Posterior cingulate gyrus (tissue), 11 donors: ENCODE measurements around the gene SLC9A8.
"Not testable (repeated sequence)": the region's sequence is repeated elsewhere in the genome, so short reads cannot be mapped to it uniquely, and the experiment has no call there.

ENCODE experiments used
- DNase-seq, 10 donors: peaks; one replicate each; pipeline versions ENCODE4 v3.0.0 to v3.0.0-alpha.2; 2020 to 2021; ENCODE audit warnings: mixed read lengths in 3 of 10
- intact Hi-C: fragments of 100-400 bp; cut with DNase I; formaldehyde crosslinking; loops from one replicate; pipeline ENCODE4 v1.15.1; 2023

The SLC9A8 gene

DNA sequence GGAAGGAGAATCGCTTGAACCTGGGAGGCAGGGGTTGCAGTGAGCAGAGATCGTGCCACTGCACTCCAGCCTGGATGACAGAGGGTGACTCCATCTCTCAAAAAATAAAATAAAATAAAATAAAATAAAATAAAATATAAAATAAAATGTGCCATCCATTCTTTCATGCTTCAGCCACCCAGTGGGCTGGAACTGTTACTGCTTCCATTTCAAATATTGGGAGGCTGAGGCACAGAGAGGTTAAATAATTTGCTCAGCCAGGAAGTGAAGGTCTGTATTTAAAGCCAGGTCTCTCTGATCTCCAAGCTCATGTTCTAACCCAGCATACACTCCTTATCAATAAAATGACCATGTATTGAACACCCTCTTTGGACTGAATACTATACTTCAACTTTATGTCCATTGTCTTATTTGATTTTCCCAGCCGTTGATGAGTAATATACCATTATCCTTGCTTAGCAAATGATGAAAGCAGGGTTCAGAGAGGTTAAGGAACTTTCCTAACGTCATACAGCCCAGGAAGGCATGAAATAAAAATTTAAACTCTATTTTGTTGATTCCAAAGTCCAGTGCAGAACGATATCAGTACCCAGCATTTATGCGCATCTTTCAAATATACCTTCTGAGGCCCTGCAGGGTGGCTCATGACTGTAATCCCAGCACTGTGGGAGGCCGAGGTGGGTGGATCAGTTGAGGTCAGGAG is 25.8 kb upstream of the SLC9A8 start:
- DNase-seq = no peak
- intact Hi-C loops = no loop called here

DNA sequence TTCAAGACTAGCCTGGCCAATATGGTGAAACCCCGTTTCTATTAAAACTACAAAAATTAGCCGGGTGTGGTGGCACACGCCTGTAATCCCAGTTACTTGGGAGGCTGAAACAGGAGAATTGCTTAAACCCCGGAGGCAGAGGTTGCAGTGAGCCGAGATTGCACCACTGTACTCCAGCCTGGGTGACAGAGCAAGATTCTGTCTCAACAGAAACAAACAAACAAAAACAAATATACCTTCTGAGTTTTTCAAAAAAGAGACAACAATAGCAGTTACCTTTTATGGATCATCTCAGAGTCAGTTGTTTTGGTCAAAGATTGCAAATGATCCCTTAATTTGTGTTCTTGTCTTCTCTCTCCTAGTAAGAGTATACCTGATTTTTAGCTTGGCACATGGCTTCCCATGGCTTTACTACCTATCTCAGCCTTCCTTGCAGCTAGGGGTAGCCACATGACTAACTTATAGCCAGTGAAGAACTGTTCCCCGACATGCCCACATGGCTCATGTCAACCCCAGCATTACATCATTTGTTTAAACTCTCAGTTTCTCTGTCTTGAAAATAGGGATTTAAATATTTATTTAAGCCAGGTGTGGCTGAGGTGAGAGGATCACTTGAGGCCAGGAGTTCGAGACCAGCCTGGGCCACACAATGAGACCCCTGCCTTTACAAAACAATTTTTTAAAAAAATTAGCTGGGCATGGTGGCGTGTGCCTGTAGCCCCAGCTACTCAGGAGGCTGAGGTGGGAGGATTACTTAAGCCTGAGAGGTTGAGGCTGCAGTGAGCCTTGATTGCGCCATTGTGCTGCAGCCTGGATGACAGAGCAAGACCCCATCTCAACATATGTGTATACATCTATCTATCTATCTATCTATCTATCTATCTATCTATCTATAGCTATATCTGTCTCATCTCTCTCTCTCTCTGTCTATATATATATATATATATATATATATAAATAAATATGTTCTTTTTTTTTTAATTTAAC is 25.0 kb upstream of the SLC9A8 start:
- intact Hi-C loops = no loop called here
- DNase-seq = no peak

DNA sequence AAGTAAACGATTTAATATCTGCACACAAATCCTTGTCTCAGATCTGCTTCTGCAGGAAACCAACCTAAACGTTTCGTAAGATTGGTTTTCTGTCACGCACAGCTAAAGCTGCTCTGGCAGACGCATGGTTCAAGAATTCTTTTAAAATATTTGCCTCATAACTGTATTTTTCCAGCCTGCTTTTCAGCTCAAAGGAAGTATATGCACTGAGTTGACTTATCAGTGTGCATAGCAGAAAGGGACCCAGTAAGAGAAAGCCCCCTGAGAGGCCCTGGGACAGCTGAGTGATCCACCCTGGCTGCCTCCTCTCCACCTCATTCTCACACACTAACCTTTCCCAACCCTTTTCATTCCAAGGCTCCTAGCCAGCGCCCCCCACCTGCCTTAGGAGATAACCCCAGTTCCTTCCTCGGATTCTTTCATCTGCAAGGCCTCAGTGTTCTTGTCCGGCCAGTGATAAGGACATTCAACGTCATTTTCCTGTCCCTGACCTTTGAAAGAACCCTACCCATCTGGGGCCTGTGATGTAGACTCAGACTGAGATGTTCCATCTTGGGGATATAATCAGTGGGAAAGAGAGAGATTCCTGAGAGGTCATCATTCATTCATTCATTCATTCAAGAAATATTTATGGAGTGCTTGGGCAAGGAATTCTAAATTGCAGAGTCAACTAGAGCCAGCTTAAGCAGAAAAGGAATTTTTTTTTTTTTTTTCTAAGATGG is 22.4 kb upstream of the SLC9A8 start:
- no peak for DNase-seq
- intact Hi-C loops = no loop called here

DNA sequence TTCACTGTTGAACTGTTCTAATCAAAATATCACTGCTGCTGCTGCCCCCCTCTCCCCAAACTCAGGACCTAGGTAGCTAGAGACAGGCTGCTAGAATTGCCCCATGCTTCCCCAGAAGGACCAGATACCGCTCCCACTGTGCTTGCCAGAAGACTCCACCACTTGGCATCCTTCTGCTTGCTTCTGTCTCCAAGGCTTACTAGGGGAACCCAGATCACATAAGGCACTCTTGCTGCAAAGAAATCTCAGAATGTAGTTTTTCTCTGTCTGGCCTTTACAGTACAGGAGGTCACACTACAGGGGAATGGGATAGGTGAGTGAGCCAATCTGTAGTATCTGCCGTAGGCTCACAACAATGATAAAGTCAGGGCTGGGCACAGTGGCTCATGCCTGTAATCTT is 21.5 kb upstream of the SLC9A8 start:
- DNase-seq = no peak
- intact Hi-C loops = no loop called here

DNA sequence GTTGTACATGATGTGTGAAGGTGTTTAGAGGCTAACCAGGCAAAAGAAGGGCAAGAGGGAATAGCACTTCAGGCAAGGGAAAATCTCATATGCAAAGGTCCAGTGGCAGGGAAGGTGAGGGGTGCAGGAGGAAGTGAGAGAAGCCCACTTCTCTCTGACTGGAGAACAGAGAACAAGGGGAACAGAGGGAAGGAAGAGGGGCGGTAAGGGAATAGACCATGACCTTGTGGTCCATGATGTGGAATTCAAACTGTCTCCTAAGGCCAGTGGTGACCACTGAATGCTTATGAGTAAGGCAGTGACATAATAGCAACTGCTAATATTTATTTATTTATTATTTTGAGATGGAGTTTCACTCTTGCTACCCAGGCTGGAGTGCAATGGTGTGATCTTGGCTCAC is 20.6 kb upstream of the SLC9A8 start:
- intact Hi-C loops = no loop called here
- no peak for DNase-seq

DNA sequence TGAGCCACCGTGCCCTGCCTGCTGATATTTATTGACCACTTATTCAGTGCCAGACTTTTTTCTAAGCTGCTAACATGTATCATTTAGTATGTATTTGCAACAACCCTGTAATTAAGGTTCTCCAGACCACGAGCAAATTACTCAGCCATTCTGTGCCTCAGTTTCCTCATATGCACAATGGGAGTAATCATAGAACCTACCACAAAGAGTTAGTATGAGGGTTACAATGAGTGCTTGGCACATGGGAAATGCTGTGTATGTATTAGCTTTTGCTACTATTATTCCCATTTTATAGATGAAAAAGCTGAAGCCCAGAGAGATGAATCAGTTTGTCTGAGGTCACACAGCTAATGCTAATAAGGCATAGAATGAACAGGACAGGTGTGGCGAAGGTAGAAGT is 20.0 kb upstream of the SLC9A8 start:
- intact Hi-C loops = no loop called here
- DNase-seq = no peak

DNA sequence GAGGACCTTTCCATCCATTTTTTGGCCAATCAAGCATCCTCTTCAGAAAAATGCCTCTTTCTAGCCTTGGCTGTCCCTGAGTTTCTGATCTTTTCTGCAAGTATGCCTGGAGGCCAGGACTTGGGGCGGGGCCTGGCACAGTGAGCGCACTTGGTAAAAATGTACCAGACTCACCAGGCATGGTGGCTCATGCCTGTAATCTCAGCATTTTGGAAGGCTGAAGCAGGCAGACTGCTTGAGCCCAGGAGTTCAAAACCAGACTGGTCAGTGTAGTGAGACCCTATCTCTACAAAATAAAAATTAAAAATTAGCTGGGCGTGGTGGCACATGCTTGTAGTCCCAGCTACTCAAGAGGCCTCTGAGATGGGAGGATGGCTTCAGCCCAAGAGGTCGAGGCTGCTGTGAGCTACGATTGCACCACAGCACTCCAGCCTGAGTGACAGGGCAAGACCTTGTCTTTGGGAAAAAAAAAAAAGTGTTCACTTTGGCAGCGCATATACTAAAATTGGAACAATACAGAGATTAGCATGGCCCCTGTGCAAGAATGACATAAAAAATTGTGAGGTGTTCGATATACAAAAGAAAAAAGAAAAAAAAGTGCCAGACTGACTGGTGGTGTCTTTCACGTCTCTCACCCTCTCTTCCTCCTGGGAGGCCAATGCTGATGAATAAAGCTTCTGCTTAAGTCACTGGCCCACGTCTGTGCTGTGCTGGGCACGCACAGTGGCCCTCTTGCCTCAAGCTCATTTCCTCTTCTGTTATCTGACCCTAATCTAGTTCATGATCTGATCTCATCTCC is 18.1 kb upstream of the SLC9A8 start:
- intact Hi-C loops = no loop called here
- no peak for DNase-seq

DNA sequence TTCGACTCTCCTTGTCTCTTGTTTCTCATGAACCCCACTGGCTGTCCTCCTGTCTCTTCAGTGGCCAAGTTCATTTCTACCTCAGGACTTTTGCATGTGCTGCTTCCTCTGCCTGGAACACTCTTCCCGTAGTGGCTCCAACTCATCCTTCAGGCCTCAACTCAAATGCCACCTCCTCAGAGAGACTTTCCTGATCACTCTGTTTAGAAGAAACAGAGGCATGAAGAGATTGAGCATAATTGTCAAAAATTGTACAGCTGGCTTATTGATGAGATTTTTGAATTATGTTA is 17.5 kb upstream of the SLC9A8 start:
- intact Hi-C loops = no loop called here
- DNase-seq = no peak

DNA sequence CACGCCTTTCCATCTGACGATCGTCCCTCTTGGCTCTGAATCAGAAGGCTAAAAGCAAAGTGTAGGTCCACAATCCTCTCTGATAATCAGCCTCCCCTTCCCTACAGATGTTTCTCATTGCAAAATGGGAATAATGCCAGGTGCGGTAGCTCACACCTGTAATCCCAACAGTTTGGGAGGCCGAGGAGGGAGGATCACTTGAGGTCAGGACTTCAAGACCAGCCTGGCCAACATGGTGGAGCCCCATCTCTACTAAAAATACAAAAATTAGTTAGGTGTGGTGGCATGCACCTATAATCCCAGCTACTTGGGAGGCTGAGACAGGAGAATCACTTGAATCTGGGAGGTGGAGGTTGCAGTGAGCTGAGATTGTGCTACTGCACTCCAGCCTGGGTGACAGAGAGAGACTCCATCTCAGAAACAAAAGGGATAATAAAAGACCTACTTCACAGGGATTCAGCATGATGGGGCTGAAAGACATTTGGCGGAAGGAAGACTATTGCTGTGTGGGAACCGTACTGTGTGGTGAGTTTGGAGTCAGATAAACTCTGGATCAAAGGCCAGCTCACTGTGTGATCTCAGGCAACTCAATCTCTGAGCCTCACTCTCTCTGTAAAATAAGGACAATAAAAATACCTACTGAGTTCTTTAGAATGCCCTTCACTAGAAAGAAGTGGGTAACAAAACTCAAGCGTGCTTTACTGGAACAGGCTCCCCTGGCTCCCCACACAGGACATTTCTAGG is 15.9 kb upstream of the SLC9A8 start:
- intact Hi-C loops = no loop called here
- DNase-seq = no peak

DNA sequence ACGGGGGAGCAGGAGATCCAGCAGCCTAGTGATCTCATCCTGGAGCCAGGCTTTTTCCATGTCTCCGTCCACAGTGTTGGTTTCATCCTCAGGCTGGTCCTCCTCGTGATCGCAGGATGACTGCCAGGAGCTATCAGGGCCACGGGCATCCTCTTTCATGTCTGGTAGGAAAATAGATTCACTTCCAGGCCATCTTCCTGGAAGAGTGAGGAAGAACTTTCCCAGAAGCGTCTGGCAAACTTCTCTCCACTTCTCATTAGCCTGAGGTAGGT is 15.3 kb upstream of the SLC9A8 start:
- DNase-seq = no peak

DNA sequence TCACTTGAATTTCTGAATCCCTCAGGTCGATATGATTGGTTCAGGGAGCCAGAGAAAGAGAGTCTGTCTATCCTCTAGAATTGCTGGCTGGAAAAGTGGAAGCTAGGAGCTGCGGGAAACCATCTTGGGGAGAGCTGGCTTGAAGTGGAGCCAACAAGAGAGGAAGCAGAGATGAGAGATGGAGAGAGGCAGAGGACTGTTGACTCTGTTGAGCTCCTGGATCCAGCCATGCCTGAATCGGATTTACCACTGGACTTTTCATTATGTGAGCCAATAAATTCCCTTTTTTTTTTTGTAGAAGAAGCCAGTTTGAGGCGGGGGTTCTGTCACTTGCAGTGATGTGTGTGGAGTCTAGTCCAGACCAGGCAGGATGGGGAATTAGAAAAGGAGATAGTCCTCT is 13.9 kb upstream of the SLC9A8 start:
- intact Hi-C loops = no loop called here
- no peak for DNase-seq

More for the DNA sequence above, 15.3 kb upstream of the SLC9A8 start:
- intact Hi-C loops = no loop called here

DNA sequence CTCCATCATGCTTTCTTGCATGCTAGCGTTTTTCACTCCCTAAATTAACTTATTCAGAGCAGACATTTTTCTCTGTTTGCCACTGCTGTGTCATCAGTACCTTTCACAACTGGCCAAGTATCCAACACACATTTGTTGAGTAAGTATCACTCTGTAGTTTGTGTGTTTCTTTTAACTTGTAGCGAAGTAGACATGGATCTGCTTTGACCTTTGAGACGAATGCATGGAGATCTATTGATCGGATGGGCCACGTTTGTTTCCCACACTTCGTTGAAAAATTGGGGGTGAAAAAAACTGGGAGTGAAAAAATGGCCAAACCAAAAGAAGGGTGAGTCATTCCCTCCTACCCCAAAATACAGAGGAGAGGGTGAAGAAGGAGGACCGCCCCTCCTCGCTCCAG is 12.9 kb upstream of the SLC9A8 start:
- no peak for DNase-seq
- intact Hi-C loops = no loop called here

DNA sequence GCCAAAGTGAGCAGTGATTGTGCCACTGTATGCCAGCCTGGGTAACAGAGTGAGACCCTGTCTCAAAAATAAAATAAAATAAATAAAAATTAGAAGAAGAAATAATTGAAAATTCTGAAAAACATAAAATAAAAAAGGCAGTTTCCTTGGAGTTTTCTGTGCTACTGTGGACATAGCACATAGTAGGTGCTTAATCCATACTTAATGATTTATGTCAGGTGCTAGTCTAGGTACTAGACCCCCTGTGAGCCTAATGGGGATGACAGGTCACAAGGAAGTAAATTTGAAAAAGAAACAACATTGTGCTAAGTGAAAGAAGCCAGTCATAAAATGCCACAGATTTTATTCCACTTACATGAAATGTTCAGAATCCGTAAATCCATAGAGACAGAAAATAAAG is 9.2 kb upstream of the SLC9A8 start:
- intact Hi-C loops = no loop called here

DNA sequence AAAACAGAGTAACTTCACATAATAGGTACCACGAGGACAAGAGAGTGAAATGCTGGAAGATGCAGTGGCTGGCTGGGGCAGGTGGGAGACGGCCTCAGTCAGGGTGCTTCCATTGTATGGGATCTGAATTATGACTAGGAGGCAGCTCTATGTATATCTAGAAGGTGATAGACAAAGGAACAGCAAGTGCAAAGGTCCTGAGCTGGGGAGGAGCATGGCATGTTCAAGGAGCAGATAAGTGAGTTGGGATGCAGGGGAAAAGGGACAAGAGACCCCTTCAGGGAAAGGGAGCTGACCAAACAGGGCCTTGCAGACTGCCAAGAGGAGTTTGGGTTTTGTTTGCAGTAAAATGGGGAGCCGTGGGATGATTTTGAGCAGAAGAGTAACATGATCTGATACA is 8.3 kb upstream of the SLC9A8 start:
- DNase-seq = no peak
- intact Hi-C loops = no loop called here

More for the DNA sequence above, 9.2 kb upstream of the SLC9A8 start:
- no peak for DNase-seq

DNA sequence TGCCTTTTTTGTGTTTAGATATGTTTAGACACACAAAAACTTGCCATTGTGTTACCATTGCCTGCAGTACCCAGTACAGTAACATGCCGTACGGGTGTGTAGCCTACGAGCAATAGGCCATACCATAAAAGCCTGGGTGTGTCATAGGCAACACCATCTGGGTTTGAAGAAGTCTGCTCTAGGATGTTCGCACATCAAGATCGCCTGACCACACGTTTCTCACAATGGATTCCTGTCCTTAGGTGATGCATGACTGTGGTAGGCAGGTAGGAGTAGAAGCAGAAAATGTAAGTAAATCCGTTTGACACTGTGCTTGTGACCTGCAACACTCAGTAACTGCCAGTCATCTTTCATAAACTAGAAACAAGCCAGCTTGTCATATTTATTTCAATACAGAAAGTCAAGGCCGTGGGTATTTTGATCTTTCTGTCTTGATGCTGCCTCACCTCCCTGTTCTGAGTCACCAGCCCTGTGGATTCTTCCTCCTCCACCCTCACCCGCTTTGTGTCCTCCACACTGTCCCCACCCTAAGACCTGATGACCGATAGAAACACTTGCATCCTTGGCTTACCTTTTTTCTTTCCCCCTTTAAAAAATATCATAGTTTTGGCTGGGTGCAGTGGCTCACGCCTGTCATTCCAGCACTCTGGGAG is 7.3 kb upstream of the SLC9A8 start:
- DNase-seq, intact Hi-C loops: not testable (repeated sequence)

DNA sequence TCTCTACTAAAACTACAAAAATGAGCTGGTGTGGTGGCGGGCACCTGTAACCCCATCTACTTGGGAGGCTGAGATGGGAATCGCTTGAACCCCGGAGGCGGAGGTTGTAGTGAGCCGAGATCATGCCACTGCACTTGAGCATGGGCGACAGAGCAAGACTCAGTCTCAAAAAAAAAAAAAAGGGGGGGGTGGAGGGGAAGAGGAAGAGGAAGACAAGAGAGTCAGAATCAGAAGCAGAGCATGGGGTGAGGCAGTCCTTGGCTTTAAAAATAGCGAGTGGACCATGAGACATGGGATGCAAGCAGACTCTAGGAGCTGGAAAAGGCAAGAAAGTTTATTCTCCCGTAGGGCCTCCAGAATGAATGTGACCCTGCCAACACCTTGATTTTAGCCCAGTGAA is 3.9 kb upstream of the SLC9A8 start:
- intact Hi-C loops = no loop called here
- no peak for DNase-seq

DNA sequence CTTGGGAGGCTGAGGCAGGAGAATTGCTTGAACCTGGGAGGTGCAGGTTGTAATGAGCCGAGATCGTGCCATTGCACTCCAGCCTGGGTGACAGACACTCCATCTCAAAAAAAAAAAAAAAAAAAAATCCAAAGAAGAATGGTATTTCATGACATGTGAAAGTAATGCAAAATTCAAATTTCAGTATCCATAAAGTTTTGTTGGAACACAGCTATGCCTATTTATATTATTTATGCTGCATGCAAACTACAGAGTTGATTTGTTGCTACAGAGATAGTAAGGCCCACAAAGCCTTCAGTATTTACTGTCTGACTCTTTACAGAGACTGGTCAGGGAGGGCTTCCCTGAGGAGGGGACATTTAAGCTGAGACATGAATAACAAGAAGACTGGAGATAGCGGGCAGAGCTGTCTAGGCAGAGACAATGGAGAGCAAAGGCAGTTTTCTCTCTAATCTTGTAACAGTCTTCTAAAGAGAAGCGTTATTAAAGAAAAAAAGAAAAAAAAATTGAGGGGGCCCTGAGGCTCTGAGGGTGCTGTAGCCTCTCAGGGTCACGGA is 2.7 kb upstream of the SLC9A8 start:
- DNase-seq = no peak
- intact Hi-C loops = loop anchor here (5.0 kb wide), 1 partner anchor 38 kb away; no protein-coding TSS in a partner anchor

DNA sequence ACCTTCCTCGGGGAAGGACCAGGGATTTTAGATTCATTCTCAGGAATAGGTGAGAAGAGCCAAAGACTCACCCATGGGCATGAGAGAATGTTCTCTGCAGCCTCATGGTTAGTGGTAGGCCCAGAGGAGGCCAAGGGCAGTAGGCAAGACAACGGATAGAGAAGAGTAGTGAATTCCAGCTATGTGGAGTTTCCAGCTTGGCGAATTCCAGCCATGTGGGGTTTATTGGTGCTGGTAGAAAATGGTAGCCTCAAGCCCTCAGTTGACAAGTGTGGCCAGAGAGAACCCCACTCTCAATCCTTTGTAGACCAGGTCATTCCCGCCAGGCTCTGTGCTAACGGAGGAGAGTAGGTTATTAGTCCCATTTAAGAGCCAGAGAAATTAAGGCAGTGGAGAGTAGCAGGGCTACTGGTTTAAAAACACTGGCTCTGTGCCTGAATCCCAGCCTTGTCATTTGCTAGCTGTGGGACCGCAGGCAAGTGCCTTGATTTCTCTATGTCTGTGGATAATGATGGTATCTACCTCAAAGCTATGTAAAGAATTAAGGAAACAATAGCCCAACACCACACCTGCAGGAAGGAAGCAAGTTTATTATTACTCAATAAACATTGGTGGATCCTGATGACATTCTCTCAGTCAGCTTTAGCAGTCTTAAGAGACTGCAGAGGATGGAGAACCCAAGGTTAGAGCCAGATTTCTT is 2.0 kb upstream of the SLC9A8 start:
- DNase-seq = no peak
- intact Hi-C loops = loop anchor here (5.0 kb wide), 1 partner anchor 38 kb away; no protein-coding TSS in a partner anchor
